DMS 273 treated with DMSO at 0.1 percent for 48 hours (cell line): ENCODE data around the gene DOCK11.

Source experiments
- DNase-seq: peaks from one replicate; lab custom pipeline; 2025; lab: John Stamatoyannopoulos, UW

Gene DOCK11

GRCh38 chrX:118502161-118502789 lies 6.7 kb downstream of the DOCK11 start:
- DNase-seq = no peak

- DNase-seq = no peak
Observed at GRCh38 chrX:118503260-118504041, 7.8 kb downstream of the DOCK11 start.

- DNase-seq = no peak
Observed at GRCh38 chrX:118504581-118504980, 9.0 kb downstream of the DOCK11 start.

DNA sequence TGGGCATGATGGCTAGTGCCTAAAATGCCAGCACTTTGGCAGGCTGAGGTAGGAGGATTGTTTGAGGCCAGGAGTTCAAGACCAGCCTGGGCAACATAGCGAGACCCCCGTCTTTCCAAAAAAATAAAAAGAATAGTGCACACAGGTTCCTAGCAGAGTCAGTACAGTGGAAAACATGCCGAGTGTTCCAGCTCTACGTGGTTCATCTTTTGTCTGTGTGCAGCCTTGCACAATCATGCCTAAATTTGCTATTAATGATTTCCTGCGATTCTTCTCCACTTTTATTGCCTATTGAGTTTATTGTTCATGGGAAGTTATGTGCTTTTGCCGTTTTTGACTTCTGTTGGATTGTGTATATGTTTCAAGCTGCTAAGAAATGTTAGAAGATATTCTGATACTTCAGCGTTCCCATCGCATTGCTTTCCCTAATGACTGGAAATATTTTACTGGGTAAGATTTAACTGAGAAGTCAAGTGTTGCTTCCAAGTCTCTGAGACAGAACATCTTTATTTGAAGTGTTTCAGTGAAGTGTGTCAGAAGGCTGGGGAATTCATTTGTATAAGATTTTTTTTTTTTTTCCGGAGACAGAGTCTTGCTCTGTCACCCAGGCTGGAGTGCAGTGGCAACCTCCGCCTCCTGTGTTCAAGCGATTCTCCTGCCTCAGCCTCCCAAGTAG lies 11.3 kb downstream of the DOCK11 start:
- DNase-seq = no peak

GRCh38 chrX:118507766-118508165 lies 12.2 kb downstream of the DOCK11 start:
- no peak for DNase-seq

DNA sequence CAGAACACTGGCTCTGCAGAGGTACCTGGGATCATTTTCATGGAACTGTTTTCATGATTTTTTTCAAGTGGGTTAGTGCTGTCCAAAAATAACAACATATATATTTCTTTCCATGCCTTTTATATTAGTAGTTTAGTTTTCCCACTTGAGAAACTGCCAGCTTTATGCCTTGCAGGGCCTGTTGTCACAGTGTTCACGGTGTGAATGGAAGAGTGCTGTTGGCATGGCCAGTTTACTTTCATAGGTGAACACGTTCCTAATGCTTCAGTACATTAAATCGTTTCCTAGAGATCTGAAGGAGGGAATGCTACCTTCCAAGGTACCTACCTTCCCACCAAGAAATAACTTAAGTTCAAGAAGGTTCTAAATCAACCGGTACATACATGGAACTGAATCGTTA lies 12.6 kb downstream of the DOCK11 start:
- DNase-seq = no peak

DNA sequence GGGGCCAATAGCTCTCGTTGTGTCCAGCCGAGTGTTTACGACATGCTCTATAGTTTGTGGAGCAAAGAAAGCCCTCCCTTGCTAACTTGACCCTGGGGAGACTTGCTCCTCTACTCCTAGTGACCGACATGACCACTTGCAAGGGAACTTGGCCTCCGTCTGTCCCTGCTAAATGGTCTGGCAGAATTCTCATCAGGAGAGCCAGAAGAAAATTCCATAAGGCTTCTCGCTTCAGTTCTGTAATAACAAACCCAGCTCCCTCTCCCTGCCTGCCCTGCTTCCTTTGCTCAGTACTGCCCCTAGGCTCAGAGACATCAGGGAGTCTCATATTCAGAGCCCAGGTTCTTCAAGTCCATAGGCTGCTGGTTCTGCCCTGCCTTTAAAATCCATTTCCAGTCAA lies 13.0 kb downstream of the DOCK11 start:
- no peak for DNase-seq

DNA sequence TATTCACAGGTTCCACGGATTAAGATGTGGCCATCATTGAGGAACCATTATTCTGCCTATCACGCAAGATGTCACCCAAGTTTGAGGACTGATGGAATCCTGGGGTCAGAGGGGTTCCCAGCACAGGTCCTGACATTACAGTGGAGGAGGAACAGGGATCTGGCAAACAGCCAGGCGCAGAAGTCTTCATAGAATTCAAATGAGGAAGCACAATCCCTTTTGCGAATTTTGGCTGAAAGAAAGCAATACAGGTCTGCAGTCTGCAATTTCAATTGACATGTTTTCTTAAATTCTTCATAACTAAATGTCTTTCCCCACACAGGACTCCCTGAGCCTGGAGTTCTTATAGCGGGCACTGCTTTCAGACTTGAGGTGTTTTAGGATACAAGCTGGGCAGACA lies 14.5 kb downstream of the DOCK11 start:
- DNase-seq = no peak

DNA sequence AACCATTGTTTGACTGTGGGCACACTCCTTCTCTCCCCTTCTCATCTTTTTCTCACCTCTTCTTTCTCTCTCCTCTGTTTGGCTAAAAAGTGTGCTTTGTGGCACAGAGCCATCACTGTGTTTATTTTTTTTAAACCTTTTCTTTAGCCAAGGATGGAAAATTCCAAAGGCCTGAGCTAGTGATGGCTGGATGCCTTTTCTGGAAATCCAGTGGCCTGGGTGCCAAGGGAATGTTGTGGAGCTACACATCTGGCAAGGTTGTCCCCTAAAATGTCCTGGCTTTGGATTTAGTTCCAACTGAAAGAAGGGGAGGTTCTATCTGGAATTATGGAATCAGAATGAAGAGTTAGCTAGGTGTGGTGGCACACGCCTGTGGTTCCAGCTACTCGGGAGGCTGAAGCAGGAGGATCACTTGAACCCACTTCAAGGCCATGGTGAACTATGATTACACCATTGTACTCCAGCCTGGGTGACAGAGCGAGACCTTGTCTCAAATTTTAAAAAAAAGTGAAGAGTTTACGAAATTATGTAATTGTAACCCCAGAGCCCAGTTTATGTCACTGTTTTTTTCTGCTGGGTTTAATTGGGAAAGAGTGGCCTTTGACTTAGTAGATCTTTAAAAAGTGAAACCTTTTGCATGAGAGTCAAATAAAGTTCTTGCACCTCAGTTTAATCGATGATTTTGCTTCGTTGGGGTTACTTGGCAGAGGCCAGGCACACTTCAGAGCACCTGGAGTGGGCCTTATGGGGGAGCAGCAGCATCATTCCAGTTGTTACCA lies 17.7 kb downstream of the DOCK11 start:
- no peak for DNase-seq

DNA sequence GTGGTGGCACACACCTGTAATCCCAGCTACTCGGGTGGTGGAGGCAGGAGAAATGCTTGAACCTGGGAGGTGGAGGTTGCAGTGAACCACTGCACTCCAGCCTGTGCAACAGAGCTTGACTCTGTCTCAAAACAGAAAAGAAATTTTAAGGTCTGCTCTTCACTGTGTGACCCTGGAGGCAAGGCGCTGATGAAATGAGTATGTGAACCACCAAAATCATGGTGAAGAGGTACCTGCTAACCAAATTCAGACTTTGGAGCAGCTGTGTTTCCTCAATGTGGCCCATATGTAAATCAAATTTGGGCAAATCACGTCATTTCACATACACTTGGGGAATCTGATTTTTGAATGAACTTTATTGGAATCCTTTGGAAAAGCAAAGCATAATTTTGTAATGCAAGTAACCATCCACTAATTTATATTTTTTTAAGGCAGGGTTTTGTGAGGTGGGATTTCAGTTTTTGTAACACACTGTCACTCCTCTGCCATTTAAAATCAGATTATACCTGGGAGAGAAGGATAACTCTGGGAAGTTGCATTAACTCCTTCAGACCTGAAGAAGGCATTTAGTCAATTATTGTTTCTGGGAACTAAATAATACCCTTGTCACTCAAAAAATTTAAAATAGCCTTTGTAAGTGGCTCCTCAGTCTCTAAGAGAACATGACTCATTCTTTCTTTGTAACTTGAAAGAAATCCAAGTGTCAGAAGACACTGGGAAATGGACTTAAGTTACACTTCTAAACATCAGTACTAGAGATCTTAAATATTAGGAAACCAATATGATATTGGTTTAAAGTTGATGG lies 24.0 kb downstream of the DOCK11 start:
- DNase-seq = no peak

DNA sequence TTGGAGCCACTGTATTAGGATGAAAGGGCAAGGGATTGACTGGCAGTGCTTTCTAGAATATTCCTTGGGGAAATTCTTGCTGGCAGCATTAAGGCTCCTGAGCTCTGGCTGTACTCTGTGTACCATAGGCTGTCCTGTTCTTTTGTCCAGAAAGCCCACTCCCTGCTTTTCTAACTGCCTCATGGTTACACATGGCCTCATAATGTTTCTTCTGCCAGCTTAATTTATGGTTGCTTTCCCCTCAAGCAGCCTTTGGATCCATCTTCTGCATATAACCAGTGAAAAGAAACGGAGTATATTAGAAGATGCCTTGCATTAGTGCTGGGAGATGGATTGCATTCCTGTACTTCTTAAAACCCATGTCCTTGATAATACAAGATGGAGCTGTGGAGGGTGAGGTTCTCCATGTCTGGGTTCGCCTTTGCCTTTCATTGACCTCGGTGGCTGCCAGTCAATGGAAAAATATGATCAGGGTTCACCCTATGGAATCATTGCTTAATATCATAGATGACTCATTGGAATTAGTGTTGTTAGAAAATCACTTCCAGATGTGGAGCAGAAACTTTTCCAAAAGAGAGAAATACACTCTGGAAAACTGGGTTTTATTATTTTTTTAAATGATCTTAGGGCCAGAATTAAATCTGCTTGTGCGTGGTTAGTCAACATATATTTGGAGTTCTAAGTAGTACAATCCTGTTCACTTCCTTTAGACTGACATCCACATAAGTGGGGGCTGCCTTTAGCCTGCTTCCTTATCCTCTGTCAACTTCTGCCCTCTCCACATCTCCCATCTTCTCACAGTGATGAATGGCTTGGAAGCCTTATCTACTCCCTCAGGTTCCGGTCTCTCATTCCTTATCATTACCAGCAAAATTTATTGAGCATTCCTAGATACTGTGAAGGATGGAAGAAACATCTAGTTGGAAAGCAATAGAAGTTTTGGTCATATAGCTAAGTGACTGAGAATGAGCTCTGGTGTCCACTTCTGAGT lies 24.9 kb downstream of the DOCK11 start:
- no peak for DNase-seq

DNA sequence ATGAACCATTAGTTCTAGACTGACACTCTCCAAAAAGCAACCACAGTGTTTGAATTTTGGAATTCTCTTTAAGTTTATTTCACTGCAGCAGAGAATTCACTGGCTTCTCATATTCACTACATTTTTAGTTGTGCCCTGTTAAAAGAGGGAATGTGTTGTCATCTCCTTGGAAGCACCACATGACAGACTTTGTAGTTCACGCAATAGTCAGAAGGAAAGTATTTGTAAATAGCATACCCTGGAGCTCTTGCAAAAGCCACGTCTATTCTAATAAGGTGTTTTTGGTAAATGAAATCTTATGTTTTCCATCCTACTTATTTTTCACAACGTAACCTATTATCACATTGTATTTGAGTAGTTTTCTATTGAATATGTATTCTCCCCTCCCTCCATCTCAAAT lies 25.8 kb downstream of the DOCK11 start:
- no peak for DNase-seq

DNA sequence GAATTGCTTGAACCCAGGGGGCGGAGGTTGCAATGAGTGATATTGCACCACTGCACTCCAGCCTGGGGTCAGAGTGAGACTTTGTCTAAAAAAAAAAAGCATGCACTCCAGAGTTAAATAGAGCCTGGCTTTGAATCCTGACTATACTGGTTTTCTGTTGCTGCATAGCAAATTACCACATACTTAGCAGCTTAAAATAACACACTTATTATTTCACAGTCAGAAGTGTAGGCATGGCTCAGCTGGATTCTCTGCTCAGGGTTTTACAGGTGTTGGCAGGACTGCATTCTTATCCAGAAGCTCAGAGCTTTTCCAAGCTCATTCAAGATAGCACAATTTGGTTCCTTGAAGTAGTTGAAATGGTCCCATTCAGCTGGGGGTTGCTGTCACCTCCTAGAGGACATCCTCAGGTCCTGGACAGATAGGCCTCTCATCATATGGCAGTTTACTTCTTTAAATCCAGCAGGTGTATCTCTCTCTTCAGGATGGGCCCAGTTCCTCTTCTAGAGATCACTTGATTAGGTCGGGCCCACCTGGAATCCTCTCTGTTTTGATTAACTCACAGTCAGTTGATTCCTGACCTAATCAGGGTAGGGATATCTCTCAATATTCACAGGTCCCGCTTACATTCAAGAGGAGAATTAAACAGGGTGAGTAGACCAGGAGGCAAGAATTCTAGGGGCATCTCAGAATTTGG lies 26.8 kb downstream of the DOCK11 start:
- no peak for DNase-seq

GRCh38 chrX:118523920-118524319 lies 28.3 kb downstream of the DOCK11 start:
- DNase-seq = no peak

DNA sequence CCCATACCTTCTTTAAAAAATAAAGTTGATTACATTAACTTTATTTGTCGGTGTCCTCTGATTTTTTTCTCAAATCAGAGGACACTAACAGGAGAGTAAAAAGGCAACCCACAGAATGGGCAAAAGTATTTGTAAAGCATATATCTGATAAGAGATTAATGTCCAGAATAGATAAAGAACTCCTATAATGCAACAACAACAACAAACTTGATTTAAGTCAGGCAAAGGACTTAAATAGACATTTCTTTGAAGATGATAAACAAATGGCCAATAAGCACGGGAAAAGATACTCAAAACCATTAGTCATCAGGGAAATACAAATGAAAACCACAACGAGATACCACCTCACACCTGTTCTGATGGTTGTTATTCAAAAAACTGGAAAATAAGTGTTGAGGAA lies 28.7 kb downstream of the DOCK11 start:
- no peak for DNase-seq

DNA sequence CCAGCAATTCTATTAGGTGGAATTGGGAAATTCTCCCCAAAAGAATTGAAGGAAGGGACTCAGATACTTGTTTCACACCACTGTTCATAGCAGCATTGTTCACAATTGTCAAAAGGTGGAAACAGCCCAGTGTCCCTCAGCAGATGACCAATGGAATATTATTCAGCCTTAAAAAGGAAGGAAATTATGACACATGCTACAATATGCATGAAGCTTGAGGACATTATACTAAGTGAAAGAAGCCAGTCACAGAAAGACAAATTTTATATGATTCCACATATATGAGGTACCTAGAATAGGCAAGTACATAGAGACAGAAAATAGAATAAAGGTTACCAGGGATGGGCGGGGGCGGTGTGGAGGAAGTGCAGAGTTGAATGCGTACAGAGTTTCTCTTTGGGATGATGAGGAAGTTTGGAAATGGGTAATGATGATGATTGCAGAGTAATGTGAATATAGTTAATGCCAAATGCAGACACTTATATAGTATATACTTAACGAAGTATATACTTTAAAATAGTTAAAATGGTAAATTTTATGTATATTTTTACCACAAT lies 29.6 kb downstream of the DOCK11 start:
- DNase-seq = no peak

DNA sequence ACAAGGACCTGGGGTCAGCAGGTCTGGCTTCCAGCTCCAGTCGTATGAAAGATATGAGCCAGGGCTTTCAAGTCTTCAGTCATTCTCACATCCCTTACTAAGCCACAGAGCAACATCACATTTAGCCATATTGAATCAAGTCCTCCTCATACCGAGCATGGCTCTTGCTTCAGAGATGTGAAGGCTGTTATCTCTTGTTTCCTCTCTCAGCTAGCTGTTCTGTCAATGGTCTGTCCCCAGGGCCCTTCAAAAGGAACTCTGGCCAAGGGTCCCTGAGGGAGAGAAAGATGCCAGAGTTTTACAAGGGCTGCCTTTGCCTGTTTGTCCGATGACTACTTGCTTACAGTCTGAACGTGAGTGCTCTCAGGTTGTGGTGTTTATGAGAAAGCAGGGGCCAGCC lies 30.5 kb downstream of the DOCK11 start:
- no peak for DNase-seq

DNA sequence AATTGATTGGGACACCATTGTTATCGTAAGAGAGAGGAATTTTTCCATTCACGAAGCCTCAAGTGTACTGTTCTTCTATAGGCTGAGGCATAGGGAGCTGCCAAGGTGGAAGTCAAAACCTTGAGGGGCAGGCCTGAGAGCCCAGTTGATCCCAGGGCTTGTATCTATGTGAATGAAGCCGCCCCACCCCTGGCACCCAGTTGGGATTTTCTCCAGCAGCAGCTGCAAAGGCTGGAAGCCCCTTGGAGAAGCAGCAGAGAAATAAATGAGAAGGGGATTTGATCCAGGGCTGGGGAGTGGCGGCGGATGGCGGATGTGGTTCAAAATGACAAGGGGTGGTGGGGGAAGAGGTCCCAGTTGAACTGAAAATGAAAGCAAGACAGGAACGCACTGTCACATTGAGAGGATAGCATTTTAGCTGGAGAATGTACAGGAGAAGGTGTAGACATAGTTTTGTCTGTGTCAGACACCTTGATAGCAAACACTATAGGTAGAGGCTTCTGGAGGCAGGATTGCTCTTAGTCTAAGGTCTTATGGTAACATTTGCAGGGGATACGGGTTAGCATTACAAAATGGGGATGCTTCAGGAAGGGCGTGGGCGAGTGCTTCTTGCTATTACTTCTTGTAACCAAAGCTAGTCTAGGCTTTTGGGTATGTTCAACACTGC lies 32.6 kb downstream of the DOCK11 start:
- DNase-seq = no peak
